GM18502 (cell line): ENCODE results near the gene RIT2.

Experiments
- ATAC-seq: cut with Tn5 transposase; IDR thresholded peaks from one replicate; pipeline ENCODE4 v1.9.1; 2021; ENCODE audit warnings: mild to moderate bottlenecking; ENCODE audit not compliant: unreplicated experiment, poor library complexity

RIT2 gene

GRCh38 chr18:42941021-42941420, 174.5 kb downstream of the RIT2 start:
- ATAC-seq, result no peak

- ATAC-seq, result no peak
Measured at GRCh38 chr18:42937436-42937835, 178.0 kb downstream of the RIT2 start.

DNA sequence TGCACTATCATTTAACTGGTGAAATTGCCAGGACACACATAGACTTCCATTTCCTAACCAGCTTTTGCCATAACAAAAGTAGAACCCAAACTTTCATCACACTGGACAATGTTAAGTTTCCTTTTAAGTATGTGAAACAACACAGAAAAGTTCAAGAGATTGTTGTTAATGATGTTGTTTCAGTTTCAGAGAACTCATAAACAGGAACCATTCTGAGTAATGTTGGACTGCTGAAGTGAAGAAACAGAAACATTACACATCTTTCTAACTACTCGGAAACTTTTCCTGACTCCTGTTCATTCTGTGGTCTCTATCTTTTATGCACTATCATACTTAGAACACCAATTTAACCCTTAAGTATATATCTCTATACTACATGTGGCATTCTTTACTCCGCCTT, 179.2 kb downstream of the RIT2 start:
- ATAC-seq, result peak; percentile 85

GRCh38 chr18:42931491-42931890, 184.0 kb downstream of the RIT2 start:
- no peak for ATAC-seq

- ATAC-seq, result no peak
Measured at GRCh38 chr18:42929857-42930256, 185.6 kb downstream of the RIT2 start.

DNA sequence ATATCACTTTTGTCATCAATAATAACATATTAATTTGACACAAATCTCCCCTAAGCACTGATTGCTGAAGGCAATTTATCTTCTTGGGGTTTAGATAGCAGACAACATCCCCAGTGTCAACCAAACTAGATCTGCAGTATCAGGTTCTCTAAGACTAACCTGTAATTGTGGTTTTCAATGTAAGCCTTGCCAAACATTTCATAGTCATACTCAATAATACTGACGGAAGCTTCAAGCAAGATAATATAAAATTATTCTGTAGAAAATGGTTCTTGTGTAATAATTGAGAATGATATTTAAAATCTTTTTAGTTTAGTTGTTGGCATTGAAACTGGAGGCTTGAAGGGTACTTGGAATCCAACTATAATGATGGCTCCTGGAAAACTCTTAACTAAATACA, 186.3 kb downstream of the RIT2 start:
- no peak for ATAC-seq

DNA sequence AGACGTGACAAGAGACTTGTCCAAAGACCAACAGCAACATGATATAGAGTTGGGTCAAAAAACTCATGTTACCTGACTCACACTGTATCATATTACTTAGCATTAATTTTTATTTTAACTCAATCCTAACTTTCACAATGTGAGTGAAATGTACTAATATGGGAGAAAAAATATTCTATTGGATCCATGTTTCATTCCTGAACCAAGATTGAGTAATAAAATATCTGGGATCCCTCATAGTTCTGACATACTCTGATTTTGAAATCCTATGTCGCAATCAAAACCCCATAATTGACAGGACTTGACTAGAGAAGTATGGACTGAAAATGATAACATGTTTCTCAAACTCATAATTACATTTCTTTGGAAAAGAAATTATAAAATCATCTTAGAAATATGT, 190.4 kb downstream of the RIT2 start:
- ATAC-seq, result no peak

DNA sequence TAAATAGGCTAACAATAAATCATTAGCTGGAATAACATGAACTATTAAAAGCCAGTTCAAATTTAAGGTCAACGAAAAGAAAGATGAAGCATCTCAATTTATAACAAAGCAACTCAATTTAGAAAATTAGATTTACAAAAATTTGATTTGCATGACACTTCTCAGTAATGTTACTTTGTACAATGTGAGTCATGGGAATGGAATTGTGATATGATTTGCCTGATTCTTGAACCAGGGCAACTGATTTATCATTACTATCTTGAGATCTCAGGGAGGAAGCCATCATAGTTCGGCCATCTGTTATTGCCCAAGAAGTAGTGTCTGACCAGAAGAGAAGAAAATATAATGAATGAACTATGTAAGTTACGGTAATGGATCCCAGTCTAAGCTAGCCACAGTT, 193.1 kb downstream of the RIT2 start:
- ATAC-seq, result no peak

GRCh38 chr18:42921226-42921737, 194.2 kb downstream of the RIT2 start:
- ATAC-seq, result no peak

DNA sequence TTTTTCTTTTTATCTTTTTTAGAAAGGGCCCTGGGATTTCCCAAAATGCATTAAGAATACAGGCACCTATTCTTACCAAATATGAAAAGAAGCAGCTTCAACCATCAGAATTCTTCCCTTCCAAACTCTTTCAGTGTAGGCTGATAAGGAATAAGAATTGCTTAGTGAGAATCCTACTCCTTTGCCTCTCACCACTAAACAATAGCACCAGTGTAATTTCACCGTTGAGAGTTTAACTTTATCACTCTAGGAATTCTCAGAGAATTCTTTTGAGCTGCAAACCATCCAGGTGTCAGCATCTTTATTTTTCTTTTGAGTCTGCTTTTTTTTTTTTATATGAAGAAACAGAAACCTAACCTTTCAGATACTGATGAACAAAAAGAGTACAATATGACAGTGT, 194.9 kb downstream of the RIT2 start:
- no peak for ATAC-seq

DNA sequence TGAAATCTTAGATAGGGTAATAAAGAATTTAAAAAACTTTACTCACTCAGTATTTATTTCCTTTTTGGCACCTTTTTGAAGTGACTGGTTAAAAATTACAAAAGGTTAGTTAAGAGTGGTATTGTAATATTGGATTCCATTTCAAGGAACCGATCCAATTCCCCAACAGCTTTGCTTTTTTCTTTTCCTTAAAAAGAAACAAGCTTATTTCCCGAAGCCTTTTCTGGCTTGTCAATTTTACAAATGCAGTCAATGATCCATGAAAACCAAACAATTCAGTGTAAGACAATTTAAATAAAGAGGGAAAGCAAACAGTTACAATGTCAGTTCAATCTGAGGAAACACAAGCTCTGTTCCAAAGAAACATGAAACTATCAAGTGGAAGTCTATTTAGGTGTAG, 200.2 kb downstream of the RIT2 start:
- no peak for ATAC-seq

DNA sequence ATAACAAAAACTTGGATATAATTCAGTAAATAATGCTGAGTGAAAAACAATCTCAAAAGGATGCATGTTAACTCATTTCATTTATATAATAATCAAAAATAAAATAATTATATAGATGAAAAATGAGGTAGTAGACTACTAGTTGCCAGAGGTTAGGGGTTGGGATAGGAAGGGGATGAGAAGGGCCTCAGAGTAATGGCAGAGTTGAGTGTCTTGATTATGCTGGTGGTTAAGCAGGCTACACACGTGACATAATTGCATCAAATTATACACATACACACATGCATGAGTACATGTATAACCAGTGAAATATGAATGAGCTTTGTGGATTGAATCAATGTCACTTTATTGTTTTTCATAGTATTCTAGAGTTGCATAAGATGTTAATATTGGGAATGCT, 201.0 kb downstream of the RIT2 start:
- ATAC-seq, result no peak

DNA sequence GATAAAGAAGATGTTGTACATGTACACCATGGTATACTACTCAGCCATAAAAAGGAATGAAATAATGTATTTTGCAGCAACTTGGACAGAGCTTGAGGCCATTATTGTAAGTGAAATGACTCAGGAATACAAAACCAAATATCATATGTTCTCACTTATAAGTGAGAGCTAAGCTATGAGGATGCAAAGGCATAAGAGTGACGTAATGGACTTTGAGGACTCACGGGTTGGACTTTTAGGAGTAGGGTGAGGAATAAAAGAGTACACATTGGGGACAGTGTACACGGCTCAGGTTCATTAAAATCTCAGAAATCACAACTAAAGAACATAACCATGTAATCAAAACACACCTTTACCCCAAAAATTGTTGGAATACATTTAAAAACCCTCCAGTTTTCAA, 206.4 kb downstream of the RIT2 start:
- no peak for ATAC-seq

- ATAC-seq, result no peak
Measured at GRCh38 chr18:42906761-42907160, 208.7 kb downstream of the RIT2 start.

- no peak for ATAC-seq
Measured at GRCh38 chr18:42901161-42901560, 214.3 kb downstream of the RIT2 start.

DNA sequence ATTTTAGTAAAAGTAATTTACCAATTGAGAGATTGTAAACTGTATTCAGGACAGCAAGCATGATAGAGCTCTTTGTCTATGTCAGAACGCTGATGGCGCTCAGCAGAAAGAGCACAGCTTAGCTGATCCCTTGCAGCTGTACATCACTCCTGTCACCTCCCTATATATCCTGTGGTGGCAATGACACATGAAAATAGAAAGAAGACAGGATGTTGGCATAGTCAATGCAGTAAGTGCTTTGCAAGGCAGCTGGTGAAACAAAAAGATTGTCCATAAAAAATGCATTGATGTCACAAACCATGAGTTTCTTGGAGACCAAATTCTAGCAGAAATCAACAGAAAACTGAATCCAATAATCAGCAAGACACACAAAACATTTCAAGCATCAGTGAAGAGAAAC, 221.5 kb downstream of the RIT2 start:
- ATAC-seq, result no peak

GRCh38 chr18:42892181-42892580, 223.3 kb downstream of the RIT2 start:
- ATAC-seq, result no peak

- ATAC-seq, result no peak
Measured at GRCh38 chr18:42891705-42892104, 223.8 kb downstream of the RIT2 start.

DNA sequence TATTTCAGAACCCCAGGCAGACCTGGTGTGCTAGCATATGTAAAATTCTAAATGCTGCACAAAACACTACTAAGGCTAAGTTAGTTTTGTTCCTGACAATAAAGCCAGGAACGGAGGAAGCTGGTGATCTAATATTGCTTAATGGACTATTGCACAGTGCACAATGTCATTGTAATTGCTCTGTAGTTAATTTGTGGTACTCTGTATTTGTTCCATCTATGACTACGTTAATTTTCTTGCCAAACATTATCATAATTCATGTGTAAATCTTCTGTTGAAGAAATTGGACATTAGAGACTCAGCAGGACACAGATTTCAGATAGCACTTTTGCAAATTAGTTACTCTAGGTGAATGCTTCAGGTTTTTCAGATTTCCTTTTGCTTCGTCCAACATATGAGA, 232.3 kb downstream of the RIT2 start:
- no peak for ATAC-seq

GRCh38 chr18:42882122-42882521, 233.4 kb downstream of the RIT2 start:
- ATAC-seq, result no peak

DNA sequence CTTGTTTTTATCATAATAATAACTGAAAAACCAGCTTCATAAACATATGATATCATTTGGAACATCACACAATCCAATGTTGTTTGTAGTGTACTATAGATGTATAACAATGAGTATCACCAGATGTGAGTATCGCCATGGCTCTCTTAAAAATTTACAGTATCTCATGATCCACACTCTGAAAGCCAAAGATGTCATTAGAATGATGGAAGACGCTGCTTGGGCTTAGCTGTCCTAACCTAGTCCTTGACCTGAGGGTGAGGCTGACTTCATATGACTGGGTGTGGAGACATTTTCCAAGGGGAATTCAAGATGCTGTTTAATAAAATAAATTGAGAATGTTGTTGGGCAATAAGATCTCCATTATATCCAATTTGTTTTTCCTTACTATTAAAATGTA, 242.6 kb downstream of the RIT2 start:
- no peak for ATAC-seq

- no peak for ATAC-seq
Measured at GRCh38 chr18:42864876-42865275, 250.6 kb downstream of the RIT2 start.

DNA sequence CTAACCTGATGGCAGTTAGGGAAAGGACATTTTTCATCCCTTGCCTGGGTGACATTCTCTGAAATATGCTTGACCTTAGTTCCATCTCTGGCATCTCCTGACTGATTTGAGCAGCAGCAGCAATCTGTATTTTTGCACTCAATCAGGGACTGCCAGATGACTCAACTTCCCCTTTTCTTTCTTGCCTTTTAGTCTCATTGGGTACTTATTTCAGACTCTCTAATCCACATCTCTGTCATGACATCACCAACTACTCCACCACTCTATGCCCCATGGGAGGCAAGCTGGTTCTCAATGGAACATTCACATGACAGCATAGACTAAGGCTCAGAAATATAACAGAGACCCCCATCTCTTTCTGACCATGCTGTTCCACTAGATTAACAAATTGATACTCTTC, 254.2 kb downstream of the RIT2 start:
- ATAC-seq, result peak; percentile 37
